A549 (cell line): Measurements from ENCODE around the gene DDX39B. TPM values are rescaled to one million over a fixed set of nuclear protein-coding genes. Genes with fewer than 3 reads are reported as not detected.
A peak's percentile ranks its signal among the peaks of the same experiment; 100 is the strongest.
"Not testable (repeated sequence)": the region's sequence is repeated elsewhere in the genome, so short reads cannot be mapped to it uniquely, and the experiment has no call there.

Source experiments
- ATAC-seq, 2 experiments: fragments of 200-7000 bp in 1 of 2; fragments of >200 bp in 1 of 2; cut with Nextera tagmentation in 1 of 2; cut with Tn5 transposase in 1 of 2; 3 replicates each; pipeline versions ENCODE4 v1.8.0 to v1.9.1; 2018 to 2020; ENCODE audit warnings: mild to moderate bottlenecking in 1 of 2, moderate library complexity in 1 of 2
- CTCF ChIA-PET: fragments of 300-600 bp; sonication (Branson Sonifier 250); formaldehyde crosslinking; extraction: SDS; loops from one replicate; lab custom pipeline; 2021; ENCODE audit warnings: antibody characterized with exemption, inconsistent platforms; lab: Yijun Ruan, JAX
- POLR2A ChIA-PET: fragments of 350-600 bp; formaldehyde crosslinking; extraction: SDS; loops from one replicate; lab custom pipeline; 2021; ENCODE audit warnings: antibody characterized with exemption, inconsistent platforms; lab: Yijun Ruan, JAX
- DNase-seq, 2 experiments: peaks; one replicate each; pipeline versions ENCODE4 v3.0.0 to v3.0.0-alpha.2; 2011 to 2016; ENCODE audit warnings: low read depth in 1 of 2, low spot score in 1 of 2
- FAIRE-seq: peaks from 2 replicates; lab custom pipeline; 2011; peaks lifted over from hg19 to GRCh38; lab: Jason Lieb, UNC
- H3K27ac ChIP-seq, 2 experiments: fragments of >200 bp; sonication (Bioruptor Twin); formaldehyde crosslinking; 3 replicates each; pipeline ENCODE4 v1.5.1; 2016 to 2017
- H3K4me1 ChIP-seq: fragments of >200 bp; sonication (Bioruptor Twin); formaldehyde crosslinking; 3 replicates; pipeline ENCODE4 v1.6.1; 2016
- H3K4me2 ChIP-seq: fragments of >200 bp; sonication (Bioruptor Twin); formaldehyde crosslinking; 3 replicates; pipeline ENCODE4 v1.6.1; 2016
- H3K4me3 ChIP-seq: fragments of >200 bp; sonication (Bioruptor Twin); formaldehyde crosslinking; 3 replicates; pipeline ENCODE4 v1.5.1; 2016
- H3K9me3 ChIP-seq: fragments of >200 bp; sonication (Bioruptor Twin); formaldehyde crosslinking; 3 replicates; pipeline ENCODE4 v1.6.1; 2016
- ATOH8 ChIP-seq: fragments of 250-450 bp; sonication (Bioruptor Pico); IDR thresholded peaks from 2 replicates; pipeline ENCODE4 v1.5.0; 2020; ENCODE audit warnings: low read depth, mild to moderate bottlenecking, moderate library complexity
- BCL3 ChIP-seq: fragments of >200 bp; sonication (Bioruptor Twin); formaldehyde crosslinking; IDR thresholded peaks from 3 replicates; pipeline ENCODE4 v1.6.1; 2016
- CBX2 ChIP-seq: fragments of 200-600 bp; sonication (generic); IDR thresholded peaks from 2 replicates; pipeline ENCODE4 v1.6.1; 2016; ENCODE audit warnings: low read depth, mild to moderate bottlenecking, borderline replicate concordance
- CHD2 ChIP-seq: fragments of 150-350 bp; IDR thresholded peaks from 2 replicates; pipeline ENCODE4 v1.6.1; 2014; ENCODE audit warnings: low read length; ENCODE audit not compliant: partially characterized antibody
- CTCF ChIP-seq: fragments of >200 bp; sonication (Bioruptor Twin); formaldehyde crosslinking; IDR thresholded peaks from 3 replicates; pipeline ENCODE4 v1.5.1; 2016
- ELK1 ChIP-seq: fragments of 150-350 bp; IDR thresholded peaks from 2 replicates; pipeline ENCODE4 v1.6.1; 2014; ENCODE audit warnings: low read depth, mild to moderate bottlenecking, low read length
- ESRRA ChIP-seq: fragments of 150-350 bp; IDR thresholded peaks from 2 replicates; pipeline ENCODE4 v1.6.1; 2014; ENCODE audit warnings: mild to moderate bottlenecking, low read length, borderline replicate concordance
- FOSB ChIP-seq: fragments of 250-450 bp; sonication (Bioruptor Pico); IDR thresholded peaks from 2 replicates; pipeline ENCODE4 v1.5.0; 2020; ENCODE audit warnings: mild to moderate bottlenecking, moderate library complexity
- HES2 ChIP-seq: fragments of >200 bp; sonication (Bioruptor Twin); formaldehyde crosslinking; IDR thresholded peaks from 2 replicates; pipeline ENCODE4 v1.6.1; 2016
- HMGXB4 ChIP-seq: fragments of 250-450 bp; sonication (Bioruptor Pico); IDR thresholded peaks from 2 replicates; pipeline ENCODE4 v1.5.0; 2021; ENCODE audit warnings: mild to moderate bottlenecking, moderate library complexity, borderline replicate concordance
- HOXB13 ChIP-seq: fragments of 250-450 bp; sonication (Bioruptor Pico); IDR thresholded peaks from 2 replicates; pipeline ENCODE4 v1.5.0; 2020; ENCODE audit warnings: low read depth, mild to moderate bottlenecking, moderate library complexity
- HOXB5 ChIP-seq: fragments of 250-450 bp; sonication (Bioruptor Pico); IDR thresholded peaks from 2 replicates; pipeline ENCODE4 v1.5.0; 2020; ENCODE audit warnings: mild to moderate bottlenecking, moderate library complexity
- JUN ChIP-seq, 2 experiments: fragments of >200 bp; sonication (Bioruptor Twin); formaldehyde crosslinking; IDR thresholded peaks; 2 replicates in 1 of 2; 3 replicates in 1 of 2; pipeline ENCODE4 v1.6.1; 2016 to 2017
- PBX3 ChIP-seq: IDR thresholded peaks from 2 replicates; pipeline ENCODE4 v1.6.1; 2012
- PHF8 ChIP-seq: fragments of 200-600 bp; sonication (generic); IDR thresholded peaks from 2 replicates; pipeline ENCODE4 v1.6.1; 2016; ENCODE audit warnings: low read depth, mild to moderate bottlenecking, antibody characterized with exemption, moderate library complexity, borderline replicate concordance
- RAD21 ChIP-seq, 2 experiments: fragments of >200 bp in 1 of 2; sonication (Bioruptor Twin) in 1 of 2; formaldehyde crosslinking in 1 of 2; IDR thresholded peaks in 1 of 2; conservative IDR thresholded peaks in 1 of 2; 2 replicates in 1 of 2; 3 replicates in 1 of 2; pipeline ENCODE4 v1.6.1; 2012 to 2018; ENCODE audit warnings: inconsistent platforms in 1 of 2
- SMC3 ChIP-seq: fragments of >200 bp; sonication (Bioruptor Twin); formaldehyde crosslinking; IDR thresholded peaks from 3 replicates; pipeline ENCODE4 v1.6.1; 2018; ENCODE audit warnings: inconsistent platforms
- ZSCAN20 ChIP-seq: fragments of 250-450 bp; sonication (Bioruptor Pico); IDR thresholded peaks from 2 replicates; pipeline ENCODE4 v1.8.0; 2022; ENCODE audit warnings: mild to moderate bottlenecking, moderate library complexity
- WGBS: methylation state at CpG from one replicate; pipeline ENCODE4 v1.1.6; 2017; ENCODE audit errors: missing lambda C conversion rate; 5-methylcytosine and 5-hydroxymethylcytosine counted together
- polyA plus RNA-seq, 4 experiments: library from polyadenylated mRNA; depleted of rRNA in 3 of 4; stranded (reverse); fragments of >200 nt; fragmentation: RNase III in 1 of 4; extraction: RNeasy Plus Mini Kit Qiagen cat#74134 plus additional on column Dnase treatment in 1 of 4; gene quantifications; 2 replicates in 3 of 4; 3 replicates in 1 of 4; pipeline ENCODE4 v1.2.3, GENCODE V29; 2011 to 2017

The DDX39B gene
- polyA plus RNA-seq, 2 of the 4 experiments (the other 2 are of a cell fraction) = 267 to 441 TPM

- not testable (repeated sequence) for FAIRE-seq, ATAC-seq, H3K4me1 ChIP-seq, H3K4me3 ChIP-seq, H3K27ac ChIP-seq, DNase-seq, H3K9me3 ChIP-seq
- WGBS = 86% methylated on average over 4 of the region's 4 CpGs
- ChIA-PET CTCF (interaction anchor here (0.9 to 1.0 kb wide), 3 partner anchors 9 to 102 kb away, joined by 4 read pairs; no protein-coding TSS in a partner anchor), POLR2A (interaction anchor here (0.9 kb wide), 1 partner anchor 45 kb away, joined by 5 read pairs; the partner anchor contains the start of gene DDX39B)
- peak overlapping the region; percentile 82; the same call in 2 of the 3 replicates for H3K4me2 ChIP-seq
These were observed 45.0 kb downstream of the DDX39B start for GRCh38 chr6:31496826-31497225.

- ChIA-PET CTCF (interaction anchor here (1.4 to 2.2 kb wide), 5 partner anchors 28 to 103 kb away, joined by 3 to 9 read pairs (median 7); partner anchors contain the start of genes ATP6V1G2 and DDX39B), POLR2A (interaction anchor here (1.5 kb wide), 1 partner anchor 103 kb away, joined by 3 read pairs; no protein-coding TSS in a partner anchor)
- H3K4me1 ChIP-seq = peaks cover 10% of the 10 kb centered on the region; the same call in 2 of the 3 replicates
- no peak for DNase-seq
- H3K4me3 ChIP-seq = no peak overlapping the region
- no peak for TF ChIP-seq HES2
- TF ChIP-seq ATOH8 = no peak
- TF ChIP-seq PBX3 = no peak
- TF ChIP-seq FOSB (CRISPR knock-in tag) = no peak
- no peak for TF ChIP-seq CHD2
- TF ChIP-seq BCL3 = no peak
- TF ChIP-seq PHF8 = no peak
- TF ChIP-seq HOXB13 (CRISPR knock-in tag) = no peak
- no peak for TF ChIP-seq HMGXB4 (CRISPR knock-in tag)
- TF ChIP-seq HOXB5 (CRISPR knock-in tag) = no peak
- no peak for TF ChIP-seq ESRRA
- FAIRE-seq = no peak
- no peaks in the 10 kb centered on the region for H3K9me3 ChIP-seq
- WGBS = 45% methylated on average over 2 of the region's 2 CpGs
- H3K4me2 ChIP-seq = peak overlapping the region; percentile 78
- no peak for ATAC-seq
- no peak overlapping the region for H3K27ac ChIP-seq
These were observed 46.2 kb downstream of the DDX39B start for GRCh38 chr6:31495580-31495979.

- 1% methylated on average over 31 of the region's 58 CpGs for WGBS
- peak overlapping the region; percentile 72 to 90 for H3K27ac ChIP-seq
- H3K4me2 ChIP-seq = peak overlapping the region; percentile 78
- ATAC-seq (peak; percentile 74 to 84), DNase-seq (peak; percentile 67 to 70), FAIRE-seq (no peak)
- POLR2A ChIA-PET = interaction anchor here (1.5 to 1.6 kb wide), 2 partner anchors 47 to 104 kb away, joined by 3 to 8 read pairs; partner anchors contain the start of gene DDX39B
- H3K9me3 ChIP-seq = no peaks in the 10 kb centered on the region
- peaks cover 10% of the 10 kb centered on the region; the same call in 2 of the 3 replicates for H3K4me1 ChIP-seq
- peak overlapping the region; percentile 56 for H3K4me3 ChIP-seq
- CTCF ChIA-PET = interaction anchor here (0.6 to 2.2 kb wide), 18 partner anchors 8 to 105 kb away, joined by 3 to 11 read pairs (median 4); partner anchors contain the start of genes ATP6V1G2, DDX39B, LST1 and MCCD1
- TF ChIP-seq RAD21 (conservative IDR thresholded peaks at IDR 0.05 in 1 of 2, IDR thresholded peaks at IDR 0.05 in 1 of 2) (peak; percentile 61 to 65), CBX2 (no peak), ZSCAN20 (CRISPR knock-in tag) (no peak), ELK1 (no peak), SMC3 (peak; percentile 41; the same call in 1 of the 3 replicates), CTCF (peak; percentile 65), JUN (IDR thresholded peaks at IDR 0.05) (0 out of 5 replicates have a peak, but pooled peaks of 1 of the 2 experiments have one; percentile 19), BCL3 (no peak), PHF8 (no peak)
These were observed 47.7 kb downstream of the DDX39B start for GRCh38 chr6:31493875-31494694.
